A549 (cell line): ENCODE measurements around the gene ENPP7.

ENCODE experiments used
- CEBPB ChIP-seq, 2 experiments: fragments of >200 bp in 1 of 2; sonication (Bioruptor Twin) in 1 of 2; formaldehyde crosslinking in 1 of 2; IDR thresholded peaks; 2 replicates each; pipeline ENCODE4 v1.6.1; 2012 to 2016
- CTCF ChIP-seq: fragments of >200 bp; sonication (Bioruptor Twin); formaldehyde crosslinking; IDR thresholded peaks from 3 replicates; pipeline ENCODE4 v1.5.1; 2016
- FOSL2 ChIP-seq, 2 experiments: fragments of 450-650 bp in 1 of 2; fragments of >200 bp in 1 of 2; sonication (Bioruptor Twin) in 1 of 2; formaldehyde crosslinking; IDR thresholded peaks; 2 replicates each; pipeline versions ENCODE4 v1.5.0 to v1.6.1; 2016 to 2020; ENCODE audit warnings: mild to moderate bottlenecking in 1 of 2, moderate library complexity in 1 of 2
- KDM5A ChIP-seq: fragments of 200-600 bp; sonication (generic); IDR thresholded peaks from 2 replicates; pipeline ENCODE4 v1.6.1; 2016; ENCODE audit warnings: antibody characterized with exemption, mild to moderate bottlenecking
- NR3C1 ChIP-seq: fragments of >200 bp; sonication (Bioruptor Twin); formaldehyde crosslinking; IDR thresholded peaks from 3 replicates; pipeline ENCODE4 v1.6.1; 2017
- POLR2A ChIP-seq: IDR thresholded peaks from 2 replicates; pipeline ENCODE4 v1.6.1; 2012; ENCODE audit warnings: mild to moderate bottlenecking, low read length
- RAD21 ChIP-seq, 2 experiments: fragments of >200 bp in 1 of 2; sonication (Bioruptor Twin) in 1 of 2; formaldehyde crosslinking in 1 of 2; IDR thresholded peaks in 1 of 2; conservative IDR thresholded peaks in 1 of 2; 2 replicates in 1 of 2; 3 replicates in 1 of 2; pipeline ENCODE4 v1.6.1; 2012 to 2018; ENCODE audit warnings: inconsistent platforms in 1 of 2
- RCOR1 ChIP-seq: fragments of 150-350 bp; IDR thresholded peaks from 2 replicates; pipeline ENCODE4 v1.6.1; 2014; ENCODE audit warnings: antibody characterized with exemption, low read length, low read depth

GRCh38 chr17:79791735-79792161 lies 61.0 kb downstream of the ENPP7 start:
- TF ChIP-seq CEBPB (IDR thresholded peaks at IDR 0.05): no peak
- TF ChIP-seq POLR2A: no peak
- TF ChIP-seq KDM5A: no peak
- TF ChIP-seq CTCF: no peak
- no peak for TF ChIP-seq NR3C1
- TF ChIP-seq RCOR1: no peak
- TF ChIP-seq FOSL2 (IDR thresholded peaks at IDR 0.05): no peak
- no peak for TF ChIP-seq FOSL2 (CRISPR knock-in tag; IDR thresholded peaks at IDR 0.05)
- TF ChIP-seq RAD21 (conservative IDR thresholded peaks at IDR 0.05 in 1 of 2, IDR thresholded peaks at IDR 0.05 in 1 of 2): no peak
